Measurements from ENCODE around the gene IFI27L1.
"Not testable (repeated sequence)": the region's sequence is repeated elsewhere in the genome, so short reads cannot be mapped to it uniquely, and the experiment has no call there.

The IFI27L1 gene

DNA sequence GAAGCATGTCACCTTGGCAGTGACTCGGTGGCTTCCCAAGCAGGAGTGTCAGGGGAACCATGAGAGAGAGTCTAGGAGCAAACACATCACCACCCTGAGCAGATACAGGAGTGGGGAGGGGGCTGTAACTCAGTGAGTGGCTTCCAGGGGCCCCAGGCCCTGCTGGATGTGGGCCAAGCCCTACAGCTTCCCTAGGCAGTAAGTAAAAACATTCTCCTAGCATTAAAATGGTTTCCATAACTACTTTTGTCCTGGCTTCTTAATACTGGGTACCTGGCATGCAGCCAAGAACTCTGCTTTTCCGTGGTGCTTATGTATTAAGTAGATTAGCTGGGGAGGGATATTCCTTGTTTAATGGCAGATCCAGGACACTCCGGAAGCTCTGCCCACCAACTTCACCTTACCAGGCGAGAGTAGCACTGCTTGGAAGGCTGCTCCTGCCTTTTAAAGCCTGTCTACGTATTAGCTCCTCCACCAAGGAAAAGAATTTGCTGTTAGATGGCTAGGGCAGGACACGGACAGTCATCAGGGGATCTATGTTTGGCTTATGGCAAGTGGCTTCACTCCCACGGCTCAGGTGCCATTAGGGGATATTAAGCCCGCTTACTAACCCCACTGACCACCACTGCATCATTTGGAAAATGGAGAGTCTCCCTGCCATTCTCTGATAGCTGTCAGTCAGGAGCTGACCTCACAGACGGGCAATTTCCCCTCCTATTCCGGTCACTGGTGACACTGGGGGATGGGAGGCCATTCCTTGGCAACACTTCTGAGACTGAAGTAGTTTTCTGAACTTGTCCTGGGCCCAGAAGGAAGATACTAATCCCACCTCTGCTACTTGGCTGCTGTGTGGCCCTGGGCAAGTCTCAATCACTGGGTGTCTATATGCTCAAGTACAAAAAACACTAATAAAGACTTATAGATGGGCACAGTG, 32.2 kb upstream of the IFI27L1 start:
- DNase-seq, result no peak

DNA sequence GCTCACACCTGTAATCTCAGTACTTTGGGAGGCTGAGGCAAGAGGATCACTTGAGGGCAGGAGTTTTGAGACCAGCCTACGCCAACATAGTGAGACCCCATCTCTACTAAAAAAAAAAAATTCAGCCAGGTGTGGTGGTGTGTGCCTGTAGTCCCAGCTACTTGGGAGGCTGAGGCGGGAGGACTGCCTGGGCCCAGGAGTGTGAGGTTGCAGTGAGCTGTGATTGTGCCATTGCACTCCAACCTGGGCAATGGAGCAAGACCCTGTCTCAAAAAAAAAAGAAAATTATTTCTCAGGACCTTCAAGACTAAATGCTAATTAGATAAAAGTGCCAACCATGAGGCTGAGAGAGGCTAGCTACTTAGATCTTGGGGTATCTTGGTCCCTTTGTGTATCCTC, 31.5 kb upstream of the IFI27L1 start:
- DNase-seq, result no peak

GRCh38 chr14:94050231-94050880, 30.8 kb upstream of the IFI27L1 start:
- no peak for DNase-seq

DNA sequence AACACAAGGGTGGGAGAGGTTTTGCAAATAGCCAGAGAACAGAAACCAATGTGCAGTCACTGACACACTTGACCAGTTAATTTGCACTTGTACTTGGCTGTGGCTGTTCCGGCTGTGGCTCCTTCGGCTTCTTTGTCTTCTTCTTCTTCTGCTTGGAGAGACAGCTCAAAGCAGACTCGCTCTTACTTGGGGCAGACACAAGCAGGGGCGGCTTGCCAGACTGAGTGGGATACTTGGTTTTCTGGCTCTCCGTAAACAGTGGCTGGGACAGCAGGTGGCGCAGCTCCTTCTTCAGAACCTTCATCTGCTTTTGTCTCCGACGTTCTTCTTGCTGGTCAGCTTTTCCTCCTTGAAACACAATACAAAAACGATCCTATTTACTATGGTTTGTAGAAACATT, 30.0 kb upstream of the IFI27L1 start:
- DNase-seq, result no peak

GRCh38 chr14:94051779-94052178, 29.3 kb upstream of the IFI27L1 start:
- no peak for DNase-seq

GRCh38 chr14:94052199-94052598, 28.9 kb upstream of the IFI27L1 start:
- no peak for DNase-seq

DNA sequence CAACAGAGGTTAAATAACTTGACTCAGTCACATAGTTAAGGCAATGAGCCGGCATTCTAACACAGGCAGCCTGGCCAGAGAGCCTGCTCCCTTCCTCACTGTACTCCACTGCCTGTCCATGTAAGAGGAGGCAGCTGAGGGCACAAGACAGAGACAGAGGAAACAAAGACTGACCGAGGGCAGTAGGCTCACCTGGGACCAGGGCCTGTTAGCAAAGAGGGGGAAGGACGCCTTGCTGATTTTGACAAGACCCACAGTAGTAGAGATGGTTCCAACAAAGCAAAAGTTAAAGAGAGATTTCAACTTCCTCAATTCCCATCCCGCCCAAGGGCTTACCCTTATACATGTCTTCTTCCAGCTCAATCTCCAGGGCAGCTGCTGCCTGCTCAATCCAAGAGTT, 28.4 kb upstream of the IFI27L1 start:
- DNase-seq, result no peak

GRCh38 chr14:94054401-94054800, 26.7 kb upstream of the IFI27L1 start:
- no peak for DNase-seq

DNA sequence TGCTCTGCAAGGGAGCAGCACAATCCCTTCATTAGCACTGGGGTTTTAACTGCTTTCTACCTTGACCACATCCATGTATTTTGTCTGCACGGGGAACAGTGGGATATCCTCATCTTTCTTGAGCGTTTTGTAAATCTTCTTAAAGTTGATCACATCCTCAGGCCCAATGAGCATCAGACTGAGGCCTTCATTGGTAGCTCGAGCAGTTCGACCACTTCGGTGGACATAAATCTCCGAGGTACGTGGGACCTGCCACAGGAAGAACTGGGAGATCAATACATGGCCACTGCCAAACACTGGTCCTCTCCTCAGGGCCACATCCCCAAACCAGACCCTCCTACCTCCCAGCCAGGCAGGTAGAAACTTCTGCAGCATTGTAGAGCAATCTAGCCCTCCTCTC, 26.2 kb upstream of the IFI27L1 start:
- no peak for DNase-seq

GRCh38 chr14:94056579-94057308, 24.4 kb upstream of the IFI27L1 start:
- DNase-seq, result no peak

- DNase-seq, result no peak
Measured at GRCh38 chr14:94058128-94058673, 22.9 kb upstream of the IFI27L1 start.

DNA sequence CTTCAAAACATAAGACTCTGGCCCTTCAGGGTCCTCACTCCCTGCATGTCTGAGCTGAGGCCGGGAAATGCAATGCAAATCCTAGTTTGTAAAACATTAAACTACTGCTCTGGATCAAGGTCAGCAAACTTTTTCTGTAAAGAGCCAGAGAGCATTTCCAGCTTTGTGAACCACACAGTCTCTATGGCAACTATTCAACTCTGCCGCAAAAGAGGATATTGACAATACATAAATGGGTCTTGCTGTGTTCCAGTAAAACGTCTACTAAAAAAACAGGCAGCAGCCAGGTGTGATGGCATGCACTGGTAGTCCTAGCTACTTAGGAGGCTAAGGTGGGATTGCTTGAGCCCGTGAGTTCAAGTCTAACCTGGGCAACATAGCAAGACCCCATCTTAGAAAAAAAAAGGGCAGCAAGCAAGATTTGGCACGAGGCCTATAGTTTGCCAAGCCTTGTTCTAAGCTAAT, 22.4 kb upstream of the IFI27L1 start:
- no peak for DNase-seq

- no peak for DNase-seq
Measured at GRCh38 chr14:94059998-94060397, 21.1 kb upstream of the IFI27L1 start.

DNA sequence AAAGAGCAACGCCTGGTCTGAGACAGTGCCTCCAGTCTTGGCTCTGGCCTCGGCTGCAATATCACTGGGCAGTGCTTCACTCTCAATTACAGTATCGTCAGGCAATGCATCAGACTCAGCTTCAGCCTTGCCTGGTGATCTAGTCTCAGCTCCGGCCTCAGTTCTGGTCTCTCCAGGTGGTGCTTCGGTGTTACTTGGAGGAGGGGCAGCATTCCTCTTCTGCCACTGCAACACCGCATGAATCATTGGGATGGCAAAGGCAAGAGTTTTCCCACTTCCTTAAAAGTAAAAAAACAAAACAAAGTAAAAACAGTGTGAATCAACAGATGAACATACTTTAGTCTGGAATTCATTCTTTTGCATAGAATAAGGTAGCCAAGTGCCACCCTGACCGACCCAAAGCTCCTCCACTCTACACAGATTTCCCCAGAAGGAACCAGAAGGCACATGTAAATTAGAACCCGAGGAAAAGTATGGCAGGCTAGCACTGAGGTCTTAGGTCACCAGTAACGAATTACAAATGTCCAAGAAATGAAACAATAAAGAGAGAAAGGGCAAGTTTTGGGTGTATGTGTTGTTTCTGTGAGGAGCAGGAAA, 18.7 kb upstream of the IFI27L1 start:
- no peak for DNase-seq

DNA sequence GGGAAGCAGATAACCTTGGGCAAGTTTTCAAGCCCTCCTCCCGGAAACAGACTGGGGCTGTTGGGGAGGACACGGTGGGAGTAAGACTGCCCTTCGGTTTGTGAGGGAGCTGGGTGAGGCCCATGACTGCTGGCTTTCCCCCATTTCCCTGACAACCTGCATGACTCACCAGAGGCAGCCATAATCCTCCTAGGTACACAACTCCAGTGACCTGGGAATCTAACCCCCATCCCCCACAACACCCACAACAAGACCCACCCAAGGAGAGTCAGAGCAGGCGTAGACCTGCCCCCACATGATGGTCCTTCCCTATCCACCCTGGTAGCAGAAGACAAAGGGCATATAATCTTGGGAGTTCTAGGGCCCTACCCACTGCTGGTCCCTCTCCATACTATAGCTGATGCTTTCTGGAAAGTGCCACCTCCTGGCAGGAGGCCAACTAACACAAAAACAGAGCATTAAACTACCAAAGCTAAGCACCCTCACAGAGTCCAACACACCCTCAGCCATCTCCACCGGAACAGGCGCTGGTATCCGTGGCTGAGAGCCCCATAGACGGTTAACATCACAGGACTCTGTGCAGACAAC, 14.9 kb upstream of the IFI27L1 start:
- no peak for DNase-seq

GRCh38 chr14:94072076-94072475, 9.0 kb upstream of the IFI27L1 start:
- not testable (repeated sequence) for DNase-seq

- DNase-seq, result no peak
Measured at GRCh38 chr14:94074534-94074933, 6.6 kb upstream of the IFI27L1 start.

DNA sequence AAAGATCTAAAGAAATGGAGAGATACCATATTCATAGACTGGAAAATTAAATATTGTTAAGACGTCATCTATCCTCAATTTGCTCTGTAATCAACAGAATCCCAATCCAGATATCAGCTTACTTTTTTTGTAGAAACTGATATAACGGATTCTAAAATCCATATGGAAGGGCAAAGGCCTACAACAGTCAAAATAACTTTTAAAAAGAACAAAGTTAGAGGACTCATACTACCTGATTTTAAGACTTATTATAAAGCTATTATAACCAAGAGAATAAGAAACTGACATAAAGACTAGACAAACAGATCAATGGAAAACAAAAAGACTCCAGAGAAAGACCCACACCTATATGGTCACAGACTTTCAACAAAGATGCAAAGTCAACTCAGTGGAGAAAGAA, 6.1 kb upstream of the IFI27L1 start:
- no peak for DNase-seq

DNA sequence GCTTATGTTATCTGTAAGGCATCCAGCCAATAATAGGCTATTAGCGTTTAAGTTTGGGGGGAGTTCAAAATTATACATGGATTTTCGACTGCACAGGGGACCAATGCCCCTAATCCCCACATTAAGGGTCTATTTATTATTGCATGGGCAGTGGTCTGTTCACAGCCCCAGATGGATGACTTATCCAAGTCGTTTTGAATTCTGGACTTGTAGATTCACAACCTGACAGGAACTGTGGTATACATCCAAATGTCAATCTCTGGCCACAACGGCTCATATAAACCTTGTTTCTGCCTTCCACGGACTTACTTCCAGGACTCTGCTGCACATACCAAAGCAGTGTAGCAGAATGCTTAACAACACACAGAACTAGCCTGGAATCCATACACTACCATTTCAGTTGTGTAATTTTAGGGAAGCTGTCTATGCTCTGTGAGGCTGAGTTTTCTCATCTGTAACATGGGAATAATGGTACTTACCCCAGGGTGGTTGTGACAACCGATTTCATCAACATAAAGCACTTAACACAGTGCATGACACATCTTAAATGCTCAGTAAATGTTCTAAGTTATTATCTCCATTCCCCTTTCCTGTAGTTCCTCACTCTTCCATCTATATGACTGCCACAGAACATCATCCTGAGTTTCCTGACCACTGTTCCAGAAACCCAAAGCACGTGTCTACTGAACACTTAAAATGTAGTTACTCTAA, 3.8 kb upstream of the IFI27L1 start:
- no peak for DNase-seq

DNA sequence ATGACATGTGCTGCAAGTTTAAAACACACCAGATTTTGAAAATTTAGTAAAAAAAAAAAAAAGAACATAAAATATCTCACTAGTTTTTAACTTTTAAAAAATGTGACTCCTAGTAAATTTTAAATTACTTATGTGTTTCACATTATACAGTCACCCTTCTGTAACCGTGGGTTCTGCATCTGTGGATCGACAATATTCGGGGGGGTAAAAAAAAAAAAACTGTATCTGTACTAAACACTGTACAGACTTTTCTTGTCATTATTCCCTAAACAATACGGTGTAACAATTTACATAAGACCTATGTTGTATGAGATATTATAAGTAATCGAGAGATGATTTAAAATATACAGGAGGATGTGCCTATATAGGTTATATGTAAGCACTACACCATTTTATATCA, 3.3 kb upstream of the IFI27L1 start:
- DNase-seq, result no peak

DNA sequence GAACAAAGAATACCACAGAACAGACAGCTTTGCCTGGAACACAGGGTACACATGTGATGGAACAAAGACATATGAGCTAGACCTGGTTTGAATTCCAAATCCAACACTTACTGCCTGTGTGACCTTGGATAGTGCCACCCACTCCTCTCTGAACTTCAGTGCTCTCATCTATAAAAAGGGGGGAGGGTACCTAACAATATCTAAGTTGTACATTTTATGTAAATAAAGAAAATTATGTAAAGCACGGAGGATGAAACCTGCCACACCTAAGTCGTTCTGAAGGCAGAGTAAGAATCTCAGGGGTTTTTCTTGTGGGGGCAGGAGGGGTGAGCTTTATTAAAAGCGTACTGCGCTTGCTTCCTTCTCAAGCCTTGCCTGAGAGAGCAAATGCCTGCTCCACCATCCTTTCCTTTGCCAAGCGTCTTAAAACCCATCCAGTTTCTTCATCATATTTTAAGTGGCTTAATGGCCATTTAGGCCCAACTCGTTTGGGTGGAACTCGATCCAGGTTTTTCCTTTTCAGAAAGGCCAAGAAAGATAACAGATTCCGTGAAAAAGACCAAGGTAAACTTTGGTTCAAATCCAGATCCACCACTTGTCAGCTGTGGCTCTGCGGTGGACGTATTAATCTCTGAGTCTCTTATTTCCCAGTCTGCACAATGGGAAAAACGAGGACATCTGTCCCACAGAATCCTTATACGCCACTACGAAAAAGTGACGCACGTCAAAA, 1.1 kb upstream of the IFI27L1 start:
- DNase-seq, result no peak

Data from effector CD8-positive, alpha-beta T cell (primary cell).